Mesenchymal stem cell (in vitro differentiated cells and primary cell): Measurements from ENCODE around the gene TUBGCP6.

Experiments
- DNase-seq: peaks from one replicate; pipeline ENCODE4 v3.0.0-alpha.2; 2013
- H2AFZ ChIP-seq: one replicate; pipeline ENCODE4 v1.6.1; 2013; ENCODE audit warnings: low read depth, mild to moderate bottlenecking, control low read depth, inconsistent platforms, low read length, moderate library complexity
- H2AK5ac ChIP-seq: 2 replicates; pipeline ENCODE4 v1.6.1; 2013; ENCODE audit warnings: low read length, moderate library complexity, mild to moderate bottlenecking, inconsistent platforms; ENCODE audit not compliant: severe bottlenecking
- H2BK120ac ChIP-seq: one replicate; pipeline ENCODE4 v1.6.1; 2013; ENCODE audit warnings: low read depth, mild to moderate bottlenecking, inconsistent platforms, low read length, moderate library complexity
- H2BK12ac ChIP-seq, 2 experiments: one replicate each; pipeline ENCODE4 v1.6.1; 2013; ENCODE audit warnings: inconsistent platforms in 2 of 2, low read length in 2 of 2, mild to moderate bottlenecking in 2 of 2, moderate library complexity in 2 of 2, control low read depth in 1 of 2
- H2BK15ac ChIP-seq: one replicate; pipeline ENCODE4 v1.6.1; 2013; ENCODE audit warnings: mild to moderate bottlenecking, low read depth, inconsistent platforms; ENCODE audit not compliant: poor library complexity, severe bottlenecking
- H2BK5ac ChIP-seq: 2 replicates; pipeline ENCODE4 v1.6.1; 2013; ENCODE audit warnings: low read depth, mild to moderate bottlenecking, low read length, control low read depth, inconsistent platforms; ENCODE audit not compliant: poor library complexity, severe bottlenecking
- H3K14ac ChIP-seq, 2 experiments: one replicate each; pipeline ENCODE4 v1.6.1; 2013; ENCODE audit warnings: inconsistent platforms in 2 of 2, low read length in 2 of 2, control low read depth in 1 of 2, mild to moderate bottlenecking in 1 of 2, moderate library complexity in 1 of 2
- H3K18ac ChIP-seq, 2 experiments: one replicate each; pipeline ENCODE4 v1.6.1; 2013; ENCODE audit warnings: inconsistent platforms in 2 of 2, low read length in 2 of 2, control low read depth in 1 of 2, low read depth in 1 of 2, mild to moderate bottlenecking in 1 of 2
- H3K23ac ChIP-seq, 2 experiments: one replicate each; pipeline ENCODE4 v1.6.1; 2013; ENCODE audit warnings: inconsistent platforms in 2 of 2, low read length in 2 of 2, mild to moderate bottlenecking in 2 of 2, moderate library complexity in 2 of 2, control low read depth in 1 of 2
- H3K27ac ChIP-seq: 2 replicates; pipeline ENCODE4 v1.5.1; 2013; ENCODE audit warnings: mild to moderate bottlenecking, moderate library complexity, low read length, control low read depth, inconsistent platforms; ENCODE audit not compliant: poor library complexity, severe bottlenecking
- H3K27me3 ChIP-seq, 2 experiments: 2 replicates each; pipeline versions ENCODE4 v1.6.1 to v1.7.0; 2013; ENCODE audit warnings: low read length in 2 of 2, mild to moderate bottlenecking in 2 of 2, moderate library complexity in 2 of 2, control low read depth in 1 of 2, inconsistent platforms in 1 of 2; ENCODE audit not compliant: control insufficient read depth in 1 of 2, insufficient read depth in 1 of 2
- H3K36me3 ChIP-seq, 2 experiments: 2 replicates each; pipeline versions ENCODE4 v1.6.1 to v1.7.0; 2013; ENCODE audit warnings: low read length in 2 of 2, control low read depth in 1 of 2, inconsistent platforms in 1 of 2, low read depth in 1 of 2, mild to moderate bottlenecking in 1 of 2; ENCODE audit not compliant: insufficient read depth in 2 of 2, control insufficient read depth in 1 of 2
- H3K4ac ChIP-seq, 2 experiments: one replicate each; pipeline ENCODE4 v1.6.1; 2013; ENCODE audit warnings: inconsistent platforms in 2 of 2, low read length in 2 of 2, mild to moderate bottlenecking in 2 of 2, moderate library complexity in 2 of 2, control low read depth in 1 of 2, low read depth in 1 of 2
- H3K4me1 ChIP-seq: 2 replicates; pipeline ENCODE4 v1.6.1; 2013; ENCODE audit warnings: low read depth, low read length, control low read depth; ENCODE audit not compliant: control insufficient read depth, insufficient read depth
- H3K4me2 ChIP-seq: 2 replicates; pipeline ENCODE4 v1.6.1; 2013; ENCODE audit warnings: low read length, mild to moderate bottlenecking, inconsistent platforms; ENCODE audit not compliant: poor library complexity, severe bottlenecking
- H3K4me3 ChIP-seq, 2 experiments: 2 replicates each; pipeline versions ENCODE4 v1.5.1 to v1.7.0; 2013; ENCODE audit warnings: low read length in 2 of 2, mild to moderate bottlenecking in 2 of 2, control low read depth in 1 of 2, low read depth in 1 of 2; ENCODE audit not compliant: insufficient read depth in 1 of 2
- H3K79me1 ChIP-seq: replicated peaks from 2 replicates; pipeline ENCODE4 v1.6.1; 2013; ENCODE audit warnings: mild to moderate bottlenecking, control low read depth, low read length, inconsistent platforms; ENCODE audit not compliant: poor library complexity, severe bottlenecking
- H3K9ac ChIP-seq: 2 replicates; pipeline ENCODE4 v1.7.0; 2013; ENCODE audit warnings: mild to moderate bottlenecking, low read length, moderate library complexity
- H3K9me3 ChIP-seq: 2 replicates; pipeline ENCODE4 v1.7.0; 2013; ENCODE audit warnings: mild to moderate bottlenecking, low read length; ENCODE audit not compliant: control insufficient read depth
- H4K8ac ChIP-seq: one replicate; pipeline ENCODE4 v1.6.1; 2013; ENCODE audit warnings: inconsistent platforms, mild to moderate bottlenecking, low read length, moderate library complexity
- H4K91ac ChIP-seq: one replicate; pipeline ENCODE4 v1.6.1; 2013; ENCODE audit warnings: mild to moderate bottlenecking, low read length, inconsistent platforms
- WGBS: methylation state at CpG from one replicate; pipeline ENCODE4 v1.1.7; 2013; ENCODE audit warnings: mixed read lengths; 5-methylcytosine and 5-hydroxymethylcytosine counted together

TUBGCP6 gene

DNA sequence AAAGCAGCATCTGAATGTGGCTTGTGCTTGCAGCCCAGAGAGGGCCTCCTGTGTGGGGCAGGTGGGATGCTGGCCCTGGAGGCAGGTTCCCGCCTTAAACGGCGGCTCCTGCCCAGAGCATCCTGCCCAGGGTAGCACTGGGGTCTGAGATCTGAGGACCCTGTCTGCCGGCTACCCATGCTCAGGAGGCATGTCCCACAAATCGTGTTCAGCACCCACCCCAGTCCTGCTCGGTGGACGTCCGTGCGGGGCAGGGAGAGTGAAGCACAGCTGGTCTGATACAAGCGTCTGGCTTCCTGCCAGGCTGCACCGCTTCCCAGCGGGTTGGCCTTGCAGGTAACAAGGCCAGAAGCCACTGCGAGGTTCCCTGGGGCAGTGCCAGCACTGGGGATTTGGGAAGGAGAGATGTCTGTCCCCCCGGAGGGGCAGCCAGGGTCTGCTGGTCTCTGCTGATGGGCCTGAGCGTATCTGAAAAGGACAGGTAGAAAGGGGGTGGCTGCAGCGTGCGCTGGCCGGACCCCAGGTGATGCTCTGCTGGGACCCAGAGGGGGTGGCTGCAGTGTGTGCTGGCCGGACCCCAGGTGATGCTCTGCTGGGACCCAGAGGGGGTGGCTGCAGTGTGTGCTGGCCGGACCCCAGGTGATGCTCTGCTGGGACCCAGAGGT, 55.5 kb downstream of the TUBGCP6 start:
- peaks cover 34% of the 10 kb centered on the region for H3K79me1 ChIP-seq
- no peak overlapping the region for H3K4me3 ChIP-seq
- no peak overlapping the region for H3K9ac ChIP-seq
- no peak overlapping the region for H3K4ac ChIP-seq
- H4K8ac ChIP-seq: no peak overlapping the region
- no peak overlapping the region for H3K23ac ChIP-seq
- no peak overlapping the region for H2BK5ac ChIP-seq
- no peak overlapping the region for H2BK15ac ChIP-seq
- H3K18ac ChIP-seq: peak overlapping the region in 1 of 2 experiments; percentile 97
- H2BK120ac ChIP-seq: no peak overlapping the region
- no peak overlapping the region for H2AFZ ChIP-seq
- peaks cover 59% of the 10 kb centered on the region for H3K4me1 ChIP-seq
- WGBS: 96% methylated on average over 19 of the region's 20 CpGs
- H3K27me3 ChIP-seq: no peaks in the 10 kb centered on the region
- no peaks in the 10 kb centered on the region for H3K9me3 ChIP-seq
- H2AK5ac ChIP-seq: no peak overlapping the region
- no peak overlapping the region for H3K4me2 ChIP-seq
- DNase-seq: no peak
- H3K27ac ChIP-seq: no peak overlapping the region
- H4K91ac ChIP-seq: peak overlapping the region; percentile 19
- H2BK12ac ChIP-seq: no peak overlapping the region
- peaks cover 11 to 37% of the 10 kb centered on the region in 2 experiments for H3K36me3 ChIP-seq
- no peak overlapping the region for H3K14ac ChIP-seq

- Histone ChIP-seq H3K4me3 (no peak overlapping the region), H2BK12ac (no peak overlapping the region), H3K23ac (no peak overlapping the region), H2AFZ (no peak overlapping the region), H2BK120ac (no peak overlapping the region), H3K79me1 (peaks cover 25% of the 10 kb centered on the region), H4K8ac (no peak overlapping the region), H3K14ac (no peak overlapping the region), H3K9me3 (no peaks in the 10 kb centered on the region), H3K36me3 (peaks cover 4 to 27% of the 10 kb centered on the region in 2 experiments), H2BK5ac (no peak overlapping the region), H2BK15ac (no peak overlapping the region), H4K91ac (no peak overlapping the region), H3K4me2 (no peak overlapping the region), H3K27ac (no peak overlapping the region), H3K4me1 (peaks cover 62% of the 10 kb centered on the region), H2AK5ac (no peak overlapping the region), H3K9ac (no peak overlapping the region), H3K4ac (no peak overlapping the region), H3K18ac (no peak overlapping the region), H3K27me3 (no peaks in the 10 kb centered on the region)
- no peak for DNase-seq
- 99% methylated on average over 11 of the region's 11 CpGs for WGBS
Measured at GRCh38 chr22:50188356-50188755, 56.5 kb downstream of the TUBGCP6 start.

DNA sequence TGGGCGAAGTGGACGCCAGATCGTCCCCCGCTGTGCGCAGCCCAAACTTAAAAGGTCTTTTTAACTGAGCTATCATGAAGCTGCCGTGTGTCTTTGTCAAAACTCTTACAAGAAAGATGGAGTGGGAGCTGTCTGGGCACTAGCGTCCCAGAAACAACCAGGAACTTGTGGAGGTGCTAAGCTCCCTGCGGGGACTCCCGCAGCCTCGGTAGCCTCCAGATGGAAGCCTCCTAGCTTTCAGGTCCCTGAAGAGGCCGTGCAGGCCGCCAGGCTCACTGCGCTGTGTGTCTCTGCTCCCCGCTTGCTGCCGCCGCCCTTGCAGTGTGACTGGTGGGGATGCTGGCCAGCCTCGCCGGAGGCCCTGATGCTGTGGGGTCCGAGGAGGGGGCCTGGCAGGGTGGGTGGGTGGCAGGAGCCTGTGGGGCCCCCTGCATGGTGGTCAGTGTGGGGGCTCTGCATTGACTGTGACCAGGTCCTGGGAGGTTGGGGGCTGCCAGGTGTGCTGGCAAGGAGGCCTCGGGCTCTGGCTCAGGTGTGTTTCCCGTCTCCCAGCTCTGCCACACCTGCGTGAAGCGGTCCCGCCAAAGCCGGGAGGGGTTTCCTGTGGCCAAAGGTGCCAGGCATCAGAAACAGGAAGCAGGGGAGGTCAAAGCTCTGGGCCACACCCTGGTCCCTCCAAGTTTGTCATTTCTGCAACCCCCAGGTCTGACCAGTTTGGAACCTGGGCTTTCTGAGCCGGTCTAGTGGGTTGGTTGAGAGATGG, 57.9 kb downstream of the TUBGCP6 start:
- H3K79me1 ChIP-seq: peaks cover 16% of the 10 kb centered on the region
- 43% methylated on average over 26 of the region's 26 CpGs for WGBS
- no peaks in the 10 kb centered on the region for H3K27me3 ChIP-seq
- H2BK5ac ChIP-seq: no peak overlapping the region
- H3K4me3 ChIP-seq: peak overlapping the region; percentile 79 to 84
- H2AK5ac ChIP-seq: peak overlapping the region; percentile 22
- peak overlapping the region; percentile 22 to 80 for H3K18ac ChIP-seq
- no peak overlapping the region for H3K27ac ChIP-seq
- no peak overlapping the region for H2BK15ac ChIP-seq
- H3K4me2 ChIP-seq: peak overlapping the region; percentile 89
- no peak overlapping the region for H3K14ac ChIP-seq
- no peak overlapping the region for H2AFZ ChIP-seq
- H4K91ac ChIP-seq: peak overlapping the region; percentile 58
- H3K9ac ChIP-seq: peak overlapping the region; percentile 81
- peaks cover 4 to 13% of the 10 kb centered on the region in 2 experiments for H3K36me3 ChIP-seq
- no peak overlapping the region for H3K23ac ChIP-seq
- peak overlapping the region in 1 of 2 experiments; percentile 22 for H3K4ac ChIP-seq
- H3K9me3 ChIP-seq: no peaks in the 10 kb centered on the region
- H4K8ac ChIP-seq: peak overlapping the region; percentile 1
- H3K4me1 ChIP-seq: peaks cover 56% of the 10 kb centered on the region
- peak overlapping the region in 1 of 2 experiments; percentile 16 for H2BK12ac ChIP-seq
- no peak overlapping the region for H2BK120ac ChIP-seq
- DNase-seq: peak; percentile 51

DNA sequence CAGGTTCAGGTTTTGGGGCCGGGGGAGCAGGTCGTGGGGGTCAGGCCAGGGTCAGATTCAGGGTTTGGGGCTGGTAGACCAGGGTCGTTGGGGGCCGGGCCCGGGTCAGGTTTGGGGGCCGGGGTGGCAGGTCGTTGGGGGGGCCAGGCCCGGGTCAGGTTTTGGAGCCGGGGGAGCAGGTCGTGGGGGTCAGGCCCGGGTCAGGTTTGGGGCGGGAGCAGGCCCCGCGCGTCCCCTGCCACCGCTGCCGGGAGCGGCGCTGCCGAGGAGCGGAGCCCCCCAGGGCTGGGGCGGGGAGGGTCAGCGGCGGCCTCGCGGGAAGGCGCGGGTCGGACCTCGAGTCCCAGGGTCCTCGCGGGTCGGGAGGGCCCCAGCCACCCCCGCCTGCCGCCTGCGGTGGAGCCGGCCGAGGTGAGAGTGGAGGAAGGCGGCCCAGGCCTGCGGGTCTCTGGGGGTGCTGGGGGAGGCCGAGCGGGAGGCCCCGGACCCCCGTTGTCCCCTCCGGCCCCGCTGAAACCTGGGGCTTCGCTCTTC, 58.6 kb downstream of the TUBGCP6 start:
- Histone ChIP-seq H2BK5ac (no peak overlapping the region), H3K27me3 (no peaks in the 10 kb centered on the region), H3K18ac (peak overlapping the region; percentile 70 to 80), H4K8ac (peak overlapping the region; percentile 69), H4K91ac (peak overlapping the region; percentile 58), H3K36me3 (peaks cover 4 to 11% of the 10 kb centered on the region in 2 experiments), H3K79me1 (peaks cover 16% of the 10 kb centered on the region), H3K9me3 (no peaks in the 10 kb centered on the region), H2BK120ac (peak overlapping the region; percentile 77), H2AK5ac (no peak overlapping the region), H3K4me1 (peaks cover 50% of the 10 kb centered on the region), H3K14ac (peak overlapping the region in 1 of 2 experiments; percentile 76), H3K9ac (peak overlapping the region; percentile 81), H3K23ac (no peak overlapping the region), H3K27ac (no peak overlapping the region), H2AFZ (no peak overlapping the region), H3K4me3 (peak overlapping the region; percentile 79 to 84), H2BK12ac (no peak overlapping the region), H3K4me2 (peak overlapping the region; percentile 89), H3K4ac (peak overlapping the region in 1 of 2 experiments; percentile 22), H2BK15ac (peak overlapping the region; percentile 75)
- DNase-seq: no peak
- WGBS: 1% methylated on average over 32 of the region's 47 CpGs
